ENCODE results near the gene STK33.

STK33 gene

DNA sequence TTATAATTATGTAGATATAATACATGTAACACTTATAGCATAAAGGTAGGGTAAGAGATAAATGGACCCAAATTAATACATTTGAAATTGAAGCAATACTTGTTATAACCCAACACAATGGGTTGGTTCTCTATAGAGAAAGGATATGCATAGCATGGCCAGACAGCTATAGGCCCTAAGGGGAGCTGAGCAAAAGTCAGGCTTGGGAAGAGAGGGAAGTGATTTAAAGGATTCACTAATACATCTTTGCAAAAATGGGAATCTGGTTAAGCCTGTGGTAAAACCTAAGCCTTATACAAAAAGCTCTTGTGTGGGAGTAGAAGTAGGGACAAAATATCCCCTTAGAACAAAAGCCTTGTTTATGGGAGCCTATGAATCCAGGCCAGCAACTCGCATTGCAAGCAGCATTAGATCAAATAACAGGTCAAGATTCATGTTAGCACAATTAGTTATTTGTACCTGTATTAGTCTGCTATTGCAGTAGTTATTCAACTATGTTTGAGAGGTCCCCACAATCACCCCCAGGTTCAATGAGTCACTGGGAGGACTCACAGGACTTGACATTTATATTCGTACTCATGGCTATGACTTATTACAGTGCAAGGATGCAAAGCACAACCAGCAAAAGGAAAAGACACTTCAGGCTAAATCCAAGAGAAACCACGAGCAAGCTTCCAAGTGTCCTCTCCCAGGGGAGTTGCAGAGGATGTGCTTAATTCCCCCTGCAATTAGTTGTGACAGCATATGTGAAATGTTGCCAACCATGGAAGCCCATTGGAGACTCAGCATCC is 185.7 kb downstream of the STK33 start:
- no peak for DNase-seq

DNA sequence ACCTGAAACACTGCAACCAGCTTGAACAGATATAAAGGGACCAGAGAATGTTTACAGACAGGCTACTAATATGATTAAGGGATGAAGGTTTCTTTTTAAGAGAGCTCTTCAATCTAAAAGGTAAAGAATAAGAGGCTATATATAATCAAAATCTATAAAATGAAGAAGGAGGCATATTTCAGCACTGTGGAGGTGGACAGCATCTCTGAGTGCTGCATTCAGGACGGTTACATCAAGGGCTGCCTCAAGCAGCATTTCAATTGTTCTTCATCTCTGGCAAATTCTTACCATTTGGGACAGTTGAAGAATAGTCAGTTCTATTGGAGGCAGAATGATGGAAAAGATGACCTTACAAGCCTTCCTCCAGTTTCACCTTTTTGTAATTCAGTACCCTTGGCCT is 190.7 kb downstream of the STK33 start:
- DNase-seq, result no peak

DNA sequence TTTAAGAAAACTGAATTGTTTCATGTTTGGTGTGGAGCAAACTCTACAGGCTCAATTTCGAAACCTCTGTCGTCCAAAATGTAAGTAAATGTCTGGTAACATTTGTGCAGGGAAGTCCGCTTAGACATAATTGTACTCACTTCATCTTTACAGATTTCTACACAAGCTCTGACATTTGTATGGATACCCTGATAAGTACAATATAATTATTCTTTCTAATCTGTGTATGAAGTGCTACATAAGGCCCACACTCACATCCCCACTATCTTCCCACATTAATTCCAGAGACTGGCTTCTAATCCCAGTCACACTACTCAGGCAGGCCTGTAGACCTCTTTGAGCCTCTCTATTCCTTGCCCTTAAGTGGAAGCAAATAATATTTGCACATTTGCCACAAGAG is 201.1 kb downstream of the STK33 start:
- DNase-seq, result no peak

DNA sequence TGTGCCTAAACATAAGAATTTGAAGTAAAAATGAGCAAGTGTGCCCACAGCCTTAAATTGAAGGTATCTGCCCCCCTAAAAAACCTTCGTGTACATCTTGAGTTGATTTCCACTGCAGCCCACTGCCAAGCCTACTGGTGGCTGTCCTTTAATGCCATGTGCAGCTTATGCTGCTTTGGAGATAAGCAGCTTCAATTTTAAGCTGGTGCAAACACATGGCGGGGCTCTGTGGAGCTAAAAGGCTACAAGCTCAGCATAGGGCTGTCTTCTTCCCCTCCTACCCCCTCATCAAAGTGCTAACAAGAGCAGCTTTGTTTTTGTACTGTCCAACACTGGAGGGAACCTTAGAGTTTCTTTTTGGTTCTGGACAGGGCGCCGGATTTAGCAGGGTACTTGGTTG is 201.9 kb downstream of the STK33 start:
- no peak for DNase-seq

DNA sequence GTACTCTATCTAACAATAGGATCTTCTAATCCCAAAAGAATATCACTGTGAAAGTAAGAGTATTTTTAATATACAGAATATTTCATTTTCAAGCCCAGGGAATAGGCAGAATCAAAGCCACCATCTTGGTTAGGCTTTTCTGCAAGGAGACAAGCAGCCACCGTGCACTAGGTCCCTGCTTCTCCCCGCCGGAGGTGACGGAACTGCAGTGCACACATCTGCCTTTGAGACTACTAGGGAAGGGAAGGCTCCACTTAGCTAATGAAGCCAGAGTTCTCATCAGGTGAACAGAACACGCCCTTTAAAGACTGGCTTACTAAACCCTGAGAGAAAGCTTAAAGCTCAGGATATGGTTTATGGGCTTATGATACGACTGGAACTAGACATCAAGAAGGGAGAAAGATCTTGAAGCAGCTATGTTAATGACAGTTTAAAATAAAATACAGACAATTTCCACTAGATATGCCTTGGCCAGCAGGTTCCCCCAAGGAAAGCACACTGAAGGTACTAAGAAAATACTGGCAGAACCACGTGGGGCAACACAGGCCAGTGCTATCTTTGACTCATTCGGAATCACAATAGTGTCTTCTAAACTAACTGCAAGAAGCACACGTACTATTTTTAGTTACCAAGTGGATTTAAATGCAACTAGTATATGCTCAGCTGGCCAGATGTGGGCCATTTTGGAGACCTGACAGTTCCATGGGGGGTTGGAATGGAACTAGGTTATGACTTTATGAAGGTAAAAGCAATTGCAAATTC is 203.0 kb downstream of the STK33 start:
- no peak for DNase-seq

DNA sequence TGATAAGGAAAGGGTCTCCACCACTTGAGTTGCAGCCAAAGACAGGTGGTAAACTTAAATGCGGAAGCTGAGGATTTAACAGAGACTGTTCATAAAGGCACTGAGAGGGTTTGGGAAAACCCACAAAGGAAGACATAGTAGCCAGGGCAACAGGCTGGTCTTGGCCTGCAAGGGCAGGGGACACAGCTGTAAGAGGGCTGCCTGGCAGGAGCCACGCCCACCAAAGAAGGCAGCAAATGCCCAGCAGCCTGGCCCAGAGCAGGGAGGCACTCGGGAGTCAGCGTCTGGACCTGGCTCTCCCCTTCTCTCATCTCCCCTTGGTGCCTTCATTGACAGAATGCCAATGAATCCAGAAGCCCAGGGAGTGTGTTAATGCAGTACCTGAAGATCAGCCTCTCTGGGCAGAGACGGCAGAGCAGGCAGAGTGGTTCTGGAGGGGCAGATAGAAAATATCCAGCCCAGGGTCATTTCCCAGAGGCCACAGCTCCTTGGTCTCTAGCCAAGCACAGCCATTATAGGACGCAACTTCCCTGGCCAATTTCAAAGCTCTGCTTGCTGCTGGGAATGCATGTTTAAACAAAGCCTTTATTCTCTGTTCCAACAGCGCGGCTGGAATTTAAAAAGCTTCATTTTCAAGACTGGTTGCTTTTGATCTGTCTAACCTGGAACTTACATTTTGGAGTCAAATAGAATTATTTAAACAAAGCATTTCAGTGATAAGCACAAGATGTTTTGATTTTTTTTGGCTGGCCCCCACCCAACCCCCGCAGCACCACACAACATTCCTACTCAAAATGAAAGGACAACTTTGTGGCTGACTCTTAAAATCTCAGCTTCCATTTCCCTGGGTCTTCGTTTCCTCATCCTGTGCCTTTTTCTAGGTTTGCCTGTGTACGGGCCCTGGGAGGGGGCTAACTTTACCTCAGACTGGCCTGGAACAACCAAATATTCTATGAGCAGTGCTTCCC is 204.7 kb downstream of the STK33 start:
- no peak for DNase-seq

DNA sequence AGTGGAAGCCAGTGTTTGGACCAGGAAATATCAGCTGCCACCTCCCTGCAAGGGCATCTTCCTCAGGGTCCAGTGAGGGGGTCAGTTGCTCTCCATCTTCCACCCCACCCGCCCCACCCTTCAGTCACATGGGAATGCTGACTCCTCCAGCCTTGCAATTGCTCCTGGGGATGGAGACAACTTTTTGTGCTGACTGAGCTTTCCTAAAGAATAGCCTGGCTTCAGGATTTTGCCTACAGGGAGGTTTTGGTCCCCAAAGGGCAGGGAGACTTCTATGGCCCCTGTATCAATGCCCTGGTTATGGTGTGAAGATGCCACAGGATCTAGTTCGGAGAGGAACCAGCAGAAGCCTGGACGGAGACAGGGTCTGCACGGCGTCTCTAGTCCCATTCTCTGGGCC is 206.3 kb downstream of the STK33 start:
- DNase-seq, result no peak

DNA sequence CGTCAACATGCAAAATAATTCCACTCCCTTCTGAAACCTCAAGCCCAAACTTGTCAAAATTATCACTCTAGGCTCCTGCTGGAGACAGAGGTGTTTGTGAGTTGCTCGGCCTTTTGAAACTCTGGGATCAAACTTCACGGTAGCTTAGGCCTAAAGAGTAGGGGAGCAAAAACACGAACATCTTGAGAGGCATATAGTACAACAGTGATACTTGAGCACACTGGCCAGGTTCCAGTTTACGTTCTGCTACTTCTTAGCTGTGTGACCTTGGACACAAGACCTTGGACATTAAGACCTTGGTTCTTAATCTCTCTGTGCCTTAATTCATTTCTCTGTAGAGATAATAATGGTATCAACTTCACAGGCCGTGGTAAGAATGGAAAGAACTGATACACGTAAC is 206.9 kb downstream of the STK33 start:
- no peak for DNase-seq

DNA sequence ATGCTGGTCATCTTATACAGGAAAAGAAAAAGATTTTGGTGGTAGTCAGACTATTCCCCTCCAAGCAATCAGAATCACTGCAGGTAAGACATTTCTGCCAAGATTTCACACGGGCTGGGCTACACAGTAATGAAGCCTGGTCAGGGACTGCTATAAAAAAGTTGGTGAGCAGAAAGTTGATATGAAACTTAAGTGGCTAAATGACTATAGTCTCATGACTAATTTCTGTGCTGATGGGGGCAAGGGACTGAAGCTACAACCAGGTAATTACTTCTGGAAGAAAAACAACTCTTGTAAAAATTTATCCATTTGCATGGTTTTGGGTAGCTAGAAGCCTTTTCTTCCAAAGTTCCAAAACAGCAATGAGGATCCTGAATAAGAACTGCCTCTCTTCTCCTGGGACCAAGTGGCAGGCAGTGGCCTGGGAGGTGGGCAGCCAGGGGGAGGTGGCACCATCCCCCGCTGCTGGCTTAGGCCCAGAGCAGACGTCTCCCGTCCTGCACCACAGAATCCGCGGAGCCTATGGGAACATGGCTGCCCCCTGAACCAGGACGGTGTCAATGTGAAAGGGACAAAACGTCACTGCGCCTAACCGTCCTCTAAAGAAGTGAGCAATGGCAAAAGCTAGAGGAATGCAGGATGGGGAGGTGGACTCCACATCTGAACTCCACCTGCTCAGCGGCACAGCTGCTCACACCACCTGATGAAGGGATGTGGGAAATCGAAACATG is 207.7 kb downstream of the STK33 start:
- DNase-seq, result no peak

DNA sequence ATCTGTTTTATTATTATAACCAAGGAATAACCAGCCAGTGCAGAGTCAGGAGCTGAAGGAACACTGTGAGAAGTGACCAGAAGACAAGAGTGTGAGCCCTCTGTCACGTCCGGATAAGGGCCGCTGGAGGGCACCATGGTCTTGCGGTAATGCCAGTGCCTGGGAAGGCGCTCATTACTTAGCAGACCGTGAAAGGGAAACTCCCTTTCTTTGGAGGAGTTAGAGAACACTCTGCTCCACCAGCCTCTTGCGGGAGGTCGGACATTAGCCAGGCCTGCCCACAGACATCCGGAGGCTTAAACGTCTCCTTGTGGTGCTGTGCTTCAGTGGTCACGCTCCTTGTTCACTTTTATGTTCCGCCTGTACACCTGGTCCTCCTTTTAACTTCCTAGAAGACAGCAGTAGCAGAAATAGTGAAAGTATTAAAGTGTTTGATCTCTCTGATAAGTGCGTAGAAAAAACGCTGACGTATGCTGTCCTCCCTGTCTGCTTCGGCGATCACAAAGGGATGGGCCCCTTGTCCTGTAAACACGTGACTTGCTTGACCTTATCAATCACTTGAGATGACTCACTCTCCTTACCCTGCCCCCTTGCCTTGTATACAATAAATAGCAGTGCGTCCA is 209.7 kb downstream of the STK33 start:
- DNase-seq, result no peak

DNA sequence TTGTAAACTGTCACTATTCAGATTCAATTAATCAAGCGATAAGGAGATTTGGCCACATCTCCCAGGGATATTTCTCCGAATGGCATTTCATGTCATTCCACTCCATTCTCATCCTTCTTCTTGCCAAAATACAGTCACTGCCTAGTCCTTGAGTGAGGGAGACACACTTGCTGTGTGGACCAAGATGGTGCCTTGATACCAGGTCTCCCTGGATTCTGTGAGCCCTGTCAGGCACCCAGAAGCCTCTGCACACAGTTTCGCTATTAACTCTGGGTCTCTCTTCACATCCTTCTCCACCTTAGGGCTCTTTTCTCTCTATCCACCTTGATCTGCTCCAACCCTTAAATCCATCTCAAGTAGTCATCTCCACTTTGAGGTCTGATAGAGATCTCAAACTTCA is 210.4 kb downstream of the STK33 start:
- no peak for DNase-seq

DNA sequence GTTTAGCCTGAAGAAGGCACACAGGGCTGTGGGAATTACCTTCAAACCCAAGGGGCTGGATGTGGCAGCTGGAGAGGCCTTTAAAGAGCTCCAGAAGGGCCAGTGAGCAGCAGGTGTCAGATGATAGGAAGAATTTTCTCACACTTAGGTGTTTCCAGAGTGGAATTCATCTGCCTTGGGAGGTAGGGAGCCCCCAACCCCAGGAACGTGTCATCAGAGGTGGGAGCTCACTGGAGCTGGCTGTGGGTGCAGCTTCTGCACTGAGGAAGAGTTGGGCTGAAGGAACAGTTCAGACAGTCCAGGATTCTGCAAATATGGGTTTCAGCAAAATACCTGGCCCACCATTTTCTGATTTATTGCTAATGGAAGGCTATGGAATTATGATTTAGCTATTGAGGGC is 210.8 kb downstream of the STK33 start:
- no peak for DNase-seq

DNA sequence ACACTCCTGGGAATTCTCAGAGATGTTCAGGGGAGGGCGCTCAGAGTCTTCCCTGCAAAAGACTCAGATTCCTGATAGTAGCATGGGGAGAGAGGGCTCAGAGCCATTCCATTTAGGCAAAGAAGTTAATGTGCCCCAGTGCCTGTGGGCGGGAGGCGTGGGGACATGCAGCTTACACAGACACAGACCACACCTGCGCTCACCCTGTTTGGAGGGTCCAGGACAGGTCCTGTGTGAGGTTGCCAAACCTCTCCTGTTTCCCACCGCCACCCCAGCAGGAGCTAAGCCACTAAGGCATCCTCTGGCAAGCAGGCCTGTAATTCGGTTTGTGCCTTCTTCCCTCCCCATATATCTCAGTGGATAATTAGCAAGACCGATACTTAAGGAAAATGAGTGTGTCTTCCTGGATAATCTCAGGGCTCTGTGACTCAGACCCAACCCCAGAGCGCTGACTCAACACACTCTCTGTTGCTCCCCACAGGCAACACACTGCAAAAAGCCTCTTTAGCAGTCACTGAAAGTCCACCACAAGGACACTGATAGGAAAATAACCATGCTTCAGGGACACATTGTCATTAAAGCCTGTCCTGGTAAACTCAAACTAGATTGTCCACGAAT is 211.5 kb downstream of the STK33 start:
- DNase-seq, result no peak

DNA sequence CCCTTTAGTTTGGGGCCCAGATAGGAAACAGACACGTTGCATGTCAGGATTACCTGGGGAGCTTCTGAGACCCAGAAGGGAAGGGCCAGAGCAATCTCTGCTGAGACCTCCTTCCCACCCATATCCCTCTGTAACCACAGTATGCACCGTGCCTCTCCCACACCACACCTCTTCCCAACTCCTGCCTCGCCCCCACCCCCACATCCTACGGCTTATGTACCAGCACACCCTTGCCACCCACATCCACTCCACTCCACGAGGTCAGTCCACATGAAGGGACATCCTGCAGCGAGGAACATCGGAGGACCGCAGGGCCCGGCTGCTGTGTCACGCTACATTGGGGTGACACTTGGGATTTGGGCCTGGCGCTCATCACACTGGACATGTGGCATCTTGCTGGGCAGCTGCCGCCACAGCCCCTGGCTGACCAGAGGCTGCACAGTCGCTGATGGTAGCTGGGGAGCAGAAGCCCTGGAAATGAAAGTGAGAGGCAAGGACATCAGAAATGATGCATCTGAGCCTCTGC is 212.1 kb downstream of the STK33 start:
- DNase-seq, result no peak

DNA sequence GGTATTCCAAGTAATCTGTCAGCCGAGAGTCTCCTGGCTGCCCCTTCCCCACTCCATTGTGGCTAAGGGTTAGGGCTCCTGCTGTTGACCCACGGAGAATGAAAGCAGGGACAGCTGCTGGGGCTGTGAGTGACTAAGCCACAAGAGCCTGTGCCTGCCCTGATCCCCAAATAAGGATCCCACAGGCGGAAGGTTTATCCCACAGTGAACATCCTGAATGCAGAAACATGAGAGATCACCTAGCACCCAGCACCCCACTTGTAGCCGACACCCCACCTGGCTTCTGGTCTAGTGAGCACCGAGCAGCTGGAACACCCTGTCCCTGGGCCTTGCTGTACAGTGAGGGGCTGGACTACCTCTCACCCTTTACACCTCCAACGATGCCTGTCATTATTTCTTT is 212.7 kb downstream of the STK33 start:
- no peak for DNase-seq

DNA sequence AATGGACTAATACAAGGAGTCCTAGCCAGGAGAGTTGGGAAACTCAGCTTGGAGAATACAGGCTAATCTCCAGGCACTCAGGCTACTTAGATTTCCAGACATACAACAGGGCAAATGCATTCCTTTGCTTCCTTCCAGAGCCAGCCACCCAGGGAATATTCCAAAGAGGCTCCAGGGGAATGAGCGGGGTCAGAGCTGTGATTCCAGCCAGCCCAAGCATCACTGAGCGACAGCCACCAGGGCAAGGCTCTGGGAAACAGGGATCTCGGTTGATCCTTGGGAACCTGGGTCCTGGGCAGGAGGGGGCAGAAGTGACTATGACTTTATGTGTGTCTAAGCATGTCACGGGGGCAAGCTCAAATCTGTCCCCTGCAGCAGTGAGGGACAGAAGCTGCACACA is 218.1 kb downstream of the STK33 start:
- no peak for DNase-seq

DNA sequence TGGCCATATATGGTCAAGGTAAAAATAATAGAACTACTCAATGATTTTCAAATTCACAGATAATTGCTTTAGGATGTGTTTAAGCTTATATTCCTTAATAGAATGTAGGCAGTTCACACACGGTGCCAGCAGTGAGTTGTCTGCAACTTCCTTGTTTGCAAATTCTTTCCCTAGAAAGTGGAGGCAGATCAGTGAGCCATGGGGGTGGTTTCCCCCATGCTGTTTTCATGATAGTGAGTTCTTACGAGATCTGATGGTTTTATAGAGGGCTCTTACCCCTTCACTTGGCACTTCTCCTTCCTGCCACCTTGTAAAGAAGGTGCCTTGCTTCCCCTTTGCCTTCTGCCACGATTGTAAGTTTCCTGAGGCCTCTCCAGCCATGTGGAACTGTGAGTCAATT is 218.6 kb downstream of the STK33 start:
- DNase-seq, result no peak

DNA sequence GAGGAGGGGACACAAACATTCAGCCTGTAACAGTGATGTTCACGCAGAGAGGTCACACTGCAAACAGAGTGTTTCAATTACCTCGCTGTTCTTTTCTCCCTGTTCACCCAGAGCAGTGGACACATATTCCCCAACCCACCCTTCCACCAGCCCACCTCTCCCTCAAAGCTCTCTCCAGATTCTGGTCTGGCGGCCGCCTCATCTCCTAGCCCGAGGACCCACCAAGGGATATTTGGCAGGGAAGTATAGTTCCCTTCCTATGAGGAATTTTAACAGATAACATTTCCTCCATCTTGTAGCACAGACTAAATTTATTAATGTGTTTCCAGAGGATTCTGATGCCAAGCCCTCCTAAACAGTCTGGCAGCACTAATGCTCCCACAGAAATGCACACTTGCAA is 219.3 kb downstream of the STK33 start:
- no peak for DNase-seq

DNA sequence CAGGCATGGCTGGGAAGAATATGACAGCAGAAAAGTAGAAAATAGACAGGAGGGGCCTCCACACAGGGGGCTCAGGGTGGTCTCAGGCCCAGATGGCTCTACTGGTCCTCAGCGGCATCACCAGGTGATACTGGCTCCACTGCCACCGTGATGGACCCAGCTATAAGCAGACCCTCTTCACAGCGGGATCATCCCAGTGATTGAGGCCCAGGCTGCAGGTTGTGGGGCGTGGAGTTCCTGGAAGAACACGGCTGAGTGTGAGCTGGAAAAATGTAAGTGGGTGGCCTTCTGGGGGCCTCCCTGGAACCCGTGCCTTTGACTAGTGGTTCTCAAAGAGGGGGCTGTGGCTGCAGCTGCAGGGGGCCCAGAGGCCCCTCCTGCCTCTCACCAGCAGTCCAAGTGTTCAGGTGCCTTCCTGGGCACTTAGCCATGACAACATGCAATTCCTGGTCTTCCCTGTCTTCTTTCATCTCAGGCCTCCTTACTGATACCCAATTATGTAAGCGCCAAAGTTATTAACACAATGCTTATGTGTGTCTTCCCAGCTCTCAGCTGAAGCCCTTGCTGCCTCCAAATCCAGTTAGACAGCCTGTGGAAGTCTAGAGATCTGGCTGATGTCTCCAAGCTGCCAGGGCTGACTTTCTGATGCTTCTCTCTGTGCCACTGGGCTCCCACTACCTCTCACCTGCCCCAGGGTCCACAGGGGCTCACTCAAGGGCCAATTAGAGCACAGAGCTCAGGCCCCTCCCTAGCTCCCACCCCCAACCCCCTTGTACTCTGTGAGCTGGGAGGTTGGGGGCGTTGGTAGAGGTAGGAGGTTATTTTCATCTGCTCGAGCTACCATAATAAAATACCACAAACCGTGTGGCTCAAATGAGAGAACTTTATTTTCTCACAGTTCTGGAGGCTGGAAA is 220.3 kb downstream of the STK33 start:
- no peak for DNase-seq
